ENCODE data around the gene CSAD. TPM values are rescaled to one million over a fixed set of nuclear protein-coding genes. Genes with fewer than 3 reads are reported as not detected.
"Not testable (repeated sequence)": the region's sequence is repeated elsewhere in the genome, so short reads cannot be mapped to it uniquely, and the experiment has no call there.

CSAD gene
- total RNA-seq, 2 donors from 2014 or later: 29.8 to 43.5 TPM

GRCh38 chr12:53170876-53171724, 9.6 kb downstream of the CSAD start:
- Mint-ChIP-seq H3K27me3 (no peaks in the 10 kb centered on the region), H3K36me3 (ENCODE audit: low read depth) (no peaks in the 10 kb centered on the region), H3K27ac (no peak overlapping the region), H3K4me3 (no peak overlapping the region), H3K9me3 (no peaks in the 10 kb centered on the region), H3K4me1 (peaks cover 5% of the 10 kb centered on the region)
- no peak for ATAC-seq (replicated peaks)

- no peaks in the 10 kb centered on the region for H3K4me1 Mint-ChIP-seq
- H3K27me3 Mint-ChIP-seq: no peaks in the 10 kb centered on the region
- ATAC-seq (replicated peaks): no peak
- no peak overlapping the region for H3K4me3 Mint-ChIP-seq
- H3K9me3 Mint-ChIP-seq: no peaks in the 10 kb centered on the region
- H3K36me3 Mint-ChIP-seq (ENCODE audit: low read depth): no peaks in the 10 kb centered on the region
- H3K27ac Mint-ChIP-seq: peak overlapping the region; percentile 17
Measured at GRCh38 chr12:53170215-53170614, 10.5 kb downstream of the CSAD start.

GRCh38 chr12:53169644-53170043, 11.1 kb downstream of the CSAD start:
- no peak for ATAC-seq (replicated peaks)
- Mint-ChIP-seq H3K27me3 (no peaks in the 10 kb centered on the region), H3K9me3 (no peaks in the 10 kb centered on the region), H3K4me1 (no peaks in the 10 kb centered on the region), H3K4me3 (no peak overlapping the region), H3K27ac (peak overlapping the region; percentile 17), H3K36me3 (ENCODE audit: low read depth) (no peaks in the 10 kb centered on the region)

GRCh38 chr12:53166837-53167236, 13.9 kb downstream of the CSAD start:
- Mint-ChIP-seq H3K9me3 (no peaks in the 10 kb centered on the region), H3K27ac (no peak overlapping the region), H3K4me3 (no peak overlapping the region), H3K27me3 (no peaks in the 10 kb centered on the region), H3K4me1 (no peaks in the 10 kb centered on the region), H3K36me3 (ENCODE audit: low read depth) (no peaks in the 10 kb centered on the region)
- ATAC-seq (replicated peaks): no peak

GRCh38 chr12:53163008-53163407, 17.7 kb downstream of the CSAD start:
- not testable (repeated sequence) for H3K36me3 Mint-ChIP-seq (ENCODE audit: low read depth); H3K27me3 Mint-ChIP-seq; H3K4me3 Mint-ChIP-seq; ATAC-seq (replicated peaks); H3K27ac Mint-ChIP-seq; H3K9me3 Mint-ChIP-seq; H3K4me1 Mint-ChIP-seq

- H3K36me3 Mint-ChIP-seq (ENCODE audit: low read depth): no peaks in the 10 kb centered on the region
- no peak overlapping the region for H3K4me3 Mint-ChIP-seq
- H3K4me1 Mint-ChIP-seq: peaks cover 10% of the 10 kb centered on the region
- no peaks in the 10 kb centered on the region for H3K9me3 Mint-ChIP-seq
- no peak for ATAC-seq (replicated peaks)
- H3K27ac Mint-ChIP-seq: no peak overlapping the region
- no peaks in the 10 kb centered on the region for H3K27me3 Mint-ChIP-seq
Measured at GRCh38 chr12:53161119-53161911, 19.4 kb downstream of the CSAD start.

- ATAC-seq (replicated peaks): no peak
- H3K4me1 Mint-ChIP-seq: peaks cover 10% of the 10 kb centered on the region
- H3K9me3 Mint-ChIP-seq: no peaks in the 10 kb centered on the region
- no peak overlapping the region for H3K27ac Mint-ChIP-seq
- H3K36me3 Mint-ChIP-seq (ENCODE audit: low read depth): no peaks in the 10 kb centered on the region
- H3K27me3 Mint-ChIP-seq: no peaks in the 10 kb centered on the region
- no peak overlapping the region for H3K4me3 Mint-ChIP-seq
Measured at GRCh38 chr12:53160673-53161072, 20.1 kb downstream of the CSAD start.

- no peak overlapping the region for H3K4me3 Mint-ChIP-seq
- no peaks in the 10 kb centered on the region for H3K27me3 Mint-ChIP-seq
- no peak overlapping the region for H3K27ac Mint-ChIP-seq
- no peaks in the 10 kb centered on the region for H3K36me3 Mint-ChIP-seq (ENCODE audit: low read depth)
- no peak for ATAC-seq (replicated peaks)
- H3K4me1 Mint-ChIP-seq: peaks cover 10% of the 10 kb centered on the region
- H3K9me3 Mint-ChIP-seq: no peaks in the 10 kb centered on the region
Measured at GRCh38 chr12:53160000-53160399, 20.7 kb downstream of the CSAD start.

- Mint-ChIP-seq H3K4me1 (peaks cover 10% of the 10 kb centered on the region), H3K9me3 (no peaks in the 10 kb centered on the region), H3K27me3 (no peaks in the 10 kb centered on the region), H3K4me3 (peak overlapping the region; percentile 25), H3K27ac (peak overlapping the region; percentile 29), H3K36me3 (ENCODE audit: low read depth) (no peaks in the 10 kb centered on the region)
- peak; percentile 100 for ATAC-seq (replicated peaks)
Measured at GRCh38 chr12:53159195-53159839, 21.4 kb downstream of the CSAD start.

GRCh38 chr12:53152390-53152789, 28.3 kb downstream of the CSAD start:
- Mint-ChIP-seq H3K4me1 (no peaks in the 10 kb centered on the region), H3K27ac (no peak overlapping the region), H3K27me3 (no peaks in the 10 kb centered on the region), H3K9me3 (no peaks in the 10 kb centered on the region), H3K4me3 (no peak overlapping the region), H3K36me3 (ENCODE audit: low read depth) (no peaks in the 10 kb centered on the region)
- ATAC-seq (replicated peaks): no peak

GRCh38 chr12:53151039-53151438, 29.7 kb downstream of the CSAD start:
- ATAC-seq (replicated peaks): no peak
- H3K9me3 Mint-ChIP-seq: no peaks in the 10 kb centered on the region

GRCh38 chr12:53147653-53148052, 33.1 kb downstream of the CSAD start:
- H3K27me3 Mint-ChIP-seq: no peaks in the 10 kb centered on the region
- no peak for ATAC-seq (replicated peaks)

More at GRCh38 chr12:53151039-53151438, 29.7 kb downstream of the CSAD start:
- H3K27ac Mint-ChIP-seq: no peak overlapping the region
- no peaks in the 10 kb centered on the region for H3K27me3 Mint-ChIP-seq
- no peaks in the 10 kb centered on the region for H3K4me1 Mint-ChIP-seq
- H3K36me3 Mint-ChIP-seq (ENCODE audit: low read depth): no peaks in the 10 kb centered on the region
- H3K4me3 Mint-ChIP-seq: no peak overlapping the region

GRCh38 chr12:53147181-53147580, 33.5 kb downstream of the CSAD start:
- Mint-ChIP-seq H3K9me3 (no peaks in the 10 kb centered on the region), H3K4me3 (no peak overlapping the region), H3K4me1 (no peaks in the 10 kb centered on the region), H3K36me3 (ENCODE audit: low read depth) (no peaks in the 10 kb centered on the region), H3K27me3 (no peaks in the 10 kb centered on the region), H3K27ac (no peak overlapping the region)
- ATAC-seq (replicated peaks): no peak

More at GRCh38 chr12:53147653-53148052, 33.1 kb downstream of the CSAD start:
- Mint-ChIP-seq H3K4me3 (no peak overlapping the region), H3K4me1 (no peaks in the 10 kb centered on the region), H3K9me3 (no peaks in the 10 kb centered on the region), H3K27ac (no peak overlapping the region), H3K36me3 (ENCODE audit: low read depth) (no peaks in the 10 kb centered on the region)

GRCh38 chr12:53145383-53146260, 35.1 kb downstream of the CSAD start:
- Mint-ChIP-seq H3K4me1 (no peaks in the 10 kb centered on the region), H3K27ac (no peak overlapping the region), H3K4me3 (no peak overlapping the region), H3K9me3 (no peaks in the 10 kb centered on the region), H3K27me3 (no peaks in the 10 kb centered on the region), H3K36me3 (ENCODE audit: low read depth) (no peaks in the 10 kb centered on the region)
- ATAC-seq (replicated peaks): no peak

All from activated T-helper 17 cell treated with anti-CD3 and anti-CD28 coated beads, Interleukin-2, amount 50 U/mL, for 72 hours (primary cell).